Mucosa of descending colon (tissue), 3 donors: ENCODE data around the gene MAGEL2. TPM values are rescaled to one million over a fixed set of nuclear protein-coding genes. Genes with fewer than 3 reads are reported as not detected.

Experiments
- ATAC-seq: fragments of 200-7000 bp; cut with Tn5 transposase; one replicate; pipeline ENCODE4 v1.9.1; 2020; ENCODE audit warnings: mild to moderate bottlenecking, moderate library complexity
- DNase-seq, 3 donors: peaks; one replicate each; pipeline ENCODE4 v3.0.0-alpha.2; 2020
- H3K36me3 ChIP-seq: fragments of 200-600 bp; one replicate; pipeline ENCODE4 v1.8.0; 2021; ENCODE audit warnings: low read depth, mild to moderate bottlenecking
- H3K4me1 ChIP-seq: fragments of 200-600 bp; one replicate; pipeline ENCODE4 v1.8.0; 2021; ENCODE audit warnings: low read depth, mild to moderate bottlenecking
- H3K4me3 ChIP-seq: fragments of 200-600 bp; one replicate; pipeline ENCODE4 v1.8.0; 2021; ENCODE audit warnings: mild to moderate bottlenecking
- H3K9me3 ChIP-seq: fragments of 200-600 bp; one replicate; pipeline ENCODE4 v1.8.0; 2021; ENCODE audit warnings: mild to moderate bottlenecking
- intact Hi-C, 2 donors: fragments of 100-400 bp; cut with DNase I in 1 of 2; cut with micrococcal nuclease in 1 of 2; formaldehyde crosslinking; loops; one replicate each; pipeline versions ENCODE4 v1.11.0 to v1.11.1; 2022; cut with DNase I, micrococcal nuclease
- total RNA-seq, 3 donors: library from RNA; stranded (reverse); fragmentation: NEBNext Ultra II Directional in 2 of 3; extraction: Animal tissue kit (Norgen Biotek cat#: 25700) in 2 of 3; gene quantifications; one replicate each; pipeline versions ENCODE4 v1.2.1 to v1.2.4, GENCODE V29; 2021 to 2023
- TF ChIP-seq, protein P1 (sequence below): fragments of 200-600 bp; IDR thresholded peaks from one replicate; pipeline ENCODE4 v1.8.0; 2022; ENCODE audit warnings: antibody characterized with exemption, mild to moderate bottlenecking
- donor health status: DM: no; HTN: no; CAD: no; lungs with moderate emphysema.
- donor health status: DM: no; HTN: no; CAD: no.
- donor health status: DM: no; HTN: yes; CAD: no.

The MAGEL2 gene
- total RNA-seq, 3 donors from 2014 or later: 0.10 to 0.54 TPM; not detected in 1

DNA sequence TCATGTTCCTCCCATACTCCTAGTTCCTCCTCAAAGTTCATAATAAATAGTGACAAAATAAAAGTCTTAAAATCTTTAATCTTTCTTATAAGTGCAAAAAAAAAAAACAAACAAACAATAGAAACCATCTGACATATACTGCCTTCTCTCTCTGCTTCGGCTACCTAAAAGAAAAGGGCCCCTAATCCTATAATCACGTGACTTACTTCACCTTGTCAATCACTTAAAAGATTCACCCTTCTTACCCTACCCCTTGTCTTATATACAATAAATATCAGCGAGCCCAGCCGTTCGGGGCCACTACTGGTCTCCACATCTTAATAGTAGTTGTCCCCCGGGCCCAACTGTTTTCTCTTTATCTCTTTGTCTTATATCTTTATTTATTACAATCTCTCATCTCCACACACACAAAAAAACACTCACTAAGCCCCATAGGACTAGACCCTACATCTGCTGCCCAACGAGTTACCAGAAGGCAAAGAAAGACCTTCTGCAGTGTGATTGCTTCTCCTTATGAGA, 53.4 kb downstream of the MAGEL2 start:
- ATAC-seq: no peak
- intact Hi-C loops: no loop called here
- DNase-seq: no peak
- no peak overlapping the region for H3K4me3 ChIP-seq
- no peaks in the 10 kb centered on the region for H3K9me3 ChIP-seq
- H3K36me3 ChIP-seq: no peaks in the 10 kb centered on the region
- TF ChIP-seq, protein P1, sequence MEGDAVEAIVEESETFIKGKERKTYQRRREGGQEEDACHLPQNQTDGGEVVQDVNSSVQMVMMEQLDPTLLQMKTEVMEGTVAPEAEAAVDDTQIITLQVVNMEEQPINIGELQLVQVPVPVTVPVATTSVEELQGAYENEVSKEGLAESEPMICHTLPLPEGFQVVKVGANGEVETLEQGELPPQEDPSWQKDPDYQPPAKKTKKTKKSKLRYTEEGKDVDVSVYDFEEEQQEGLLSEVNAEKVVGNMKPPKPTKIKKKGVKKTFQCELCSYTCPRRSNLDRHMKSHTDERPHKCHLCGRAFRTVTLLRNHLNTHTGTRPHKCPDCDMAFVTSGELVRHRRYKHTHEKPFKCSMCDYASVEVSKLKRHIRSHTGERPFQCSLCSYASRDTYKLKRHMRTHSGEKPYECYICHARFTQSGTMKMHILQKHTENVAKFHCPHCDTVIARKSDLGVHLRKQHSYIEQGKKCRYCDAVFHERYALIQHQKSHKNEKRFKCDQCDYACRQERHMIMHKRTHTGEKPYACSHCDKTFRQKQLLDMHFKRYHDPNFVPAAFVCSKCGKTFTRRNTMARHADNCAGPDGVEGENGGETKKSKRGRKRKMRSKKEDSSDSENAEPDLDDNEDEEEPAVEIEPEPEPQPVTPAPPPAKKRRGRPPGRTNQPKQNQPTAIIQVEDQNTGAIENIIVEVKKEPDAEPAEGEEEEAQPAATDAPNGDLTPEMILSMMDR: no peak
- H3K4me1 ChIP-seq: no peaks in the 10 kb centered on the region

Other genes starting within 250 kb of the MAGEL2 start
- not detected for gene GOLGA6L2, start 200.6 kb downstream of the MAGEL2 start, total RNA-seq
- gene MKRN3, start 82.2 kb downstream of the MAGEL2 start, total RNA-seq: 1 to 10 TPM in 1 of 3 donors, under 1 TPM in 1, not detected in 1; 0.61 to 3.6 TPM
- 10 to 100 TPM; 13.4 to 49.8 (median 21.8) TPM for gene NDN, start 39.4 kb upstream of the MAGEL2 start, total RNA-seq